GM12878 (cell line): Measurements from ENCODE around the gene TJP1. TPM values are rescaled to one million over a fixed set of nuclear protein-coding genes. Genes with fewer than 3 reads are reported as not detected.

Experiments used
- ATAC-seq: fragments of 200-7000 bp; cut with Tn5 transposase; 3 replicates; pipeline ENCODE4 v1.9.1; 2020; ENCODE audit warnings: mild to moderate bottlenecking, moderate library complexity
- BruUV-seq: library from RNA; stranded (reverse); fragments of 400-500 nt; replicated peaks from 2 replicates; lab custom pipeline; 2021; lab: Mats Ljungman, UMichigan
- CTCF ChIA-PET: fragments of 300-600 bp; sonication (Branson Sonifier 250); formaldehyde crosslinking; extraction: SDS; loops from one replicate; lab custom pipeline; 2021; ENCODE audit warnings: inconsistent platforms; lab: Yijun Ruan, JAX
- POLR2A ChIA-PET: fragments of 350-600 bp; formaldehyde crosslinking; extraction: SDS; loops from one replicate; lab custom pipeline; 2021; ENCODE audit warnings: inconsistent platforms; lab: Charles Lee
- RAD21 ChIA-PET: fragments of 300-600 bp; sonication (Branson Sonifier 250); formaldehyde crosslinking; loops from one replicate; lab custom pipeline; 2023; ENCODE audit warnings: antibody characterized with exemption; ENCODE audit not compliant: unreplicated experiment; lab: Charles Lee
- SMC1A ChIA-PET: fragments of 300-600 bp; sonication (Branson Sonifier 250); formaldehyde crosslinking; loops from one replicate; lab custom pipeline; 2023; ENCODE audit not compliant: unreplicated experiment, uncharacterized antibody; lab: Charles Lee
- DNase-seq: peaks from one replicate; pipeline ENCODE4 v3.0.0-alpha.2; 2011; ENCODE audit warnings: low read depth, low spot score
- FAIRE-seq: peaks from 3 replicates; lab custom pipeline; 2011; peaks lifted over from hg19 to GRCh38; lab: Jason Lieb, UNC
- H2AFZ ChIP-seq: 2 replicates; pipeline ENCODE4 v1.6.0; 2011; ENCODE audit warnings: low read depth, low read length, control low read depth; ENCODE audit not compliant: control insufficient read depth
- H3K27ac ChIP-seq: 2 replicates; pipeline ENCODE4 v1.5.1; 2011; ENCODE audit warnings: control low read depth; ENCODE audit not compliant: control insufficient read depth, insufficient read depth
- H3K27me3 ChIP-seq, 2 experiments: replicated peaks in 1 of 2; 2 replicates each; pipeline versions ENCODE4 v1.6.0 to v1.6.1; 2011; ENCODE audit warnings: low read length in 1 of 2; ENCODE audit not compliant: control insufficient read depth in 2 of 2, insufficient read depth in 2 of 2
- H3K36me3 ChIP-seq, 2 experiments: 2 replicates each; pipeline ENCODE4 v1.5.1; 2011; ENCODE audit warnings: low read length in 1 of 2; ENCODE audit not compliant: control insufficient read depth in 2 of 2, insufficient read depth in 2 of 2
- H3K4me1 ChIP-seq: 2 replicates; pipeline ENCODE4 v1.6.1; 2011; ENCODE audit warnings: mild to moderate bottlenecking, low read length, moderate library complexity, mixed read lengths; ENCODE audit not compliant: control insufficient read depth, insufficient read depth
- H3K4me2 ChIP-seq: 2 replicates; pipeline ENCODE4 v1.6.0; 2011; ENCODE audit warnings: control low read depth; ENCODE audit not compliant: control insufficient read depth, insufficient read depth
- H3K4me3 ChIP-seq: fragments of 200-600 bp; sonication (generic); 2 replicates; pipeline ENCODE4 v1.5.1; 2016
- H3K79me2 ChIP-seq: 2 replicates; pipeline ENCODE4 v1.6.0; 2011; ENCODE audit warnings: low read length; ENCODE audit not compliant: control insufficient read depth, insufficient read depth
- H3K9ac ChIP-seq: 2 replicates; pipeline ENCODE4 v1.8.0; 2011; ENCODE audit warnings: low read length, control low read depth, mixed read lengths; ENCODE audit not compliant: control insufficient read depth, insufficient read depth
- H3K9me3 ChIP-seq: replicated peaks from 3 replicates; pipeline ENCODE4 v1.5.1; 2011; ENCODE audit warnings: mild to moderate bottlenecking, low read length; ENCODE audit not compliant: control insufficient read depth, insufficient read depth
- H4K20me1 ChIP-seq: 2 replicates; pipeline ENCODE4 v1.6.0; 2011; ENCODE audit not compliant: control insufficient read depth, insufficient read depth
- CBX3 ChIP-seq: fragments of 200-600 bp; sonication (generic); IDR thresholded peaks from 2 replicates; pipeline ENCODE4 v1.6.1; 2016; ENCODE audit warnings: low read depth, borderline replicate concordance
- CBX5 ChIP-seq: sonication (generic); IDR thresholded peaks from 2 replicates; pipeline ENCODE4 v1.6.1; 2016; ENCODE audit warnings: low read depth, moderate library complexity, mild to moderate bottlenecking, inconsistent platforms
- CHD2 ChIP-seq: IDR thresholded peaks from 2 replicates; pipeline ENCODE4 v1.6.1; 2011; ENCODE audit warnings: low read depth, low read length, improper control_type of control experiment, borderline replicate concordance
- JUND ChIP-seq: IDR thresholded peaks from 2 replicates; pipeline ENCODE4 v1.6.1; 2012; ENCODE audit warnings: low read depth, mild to moderate bottlenecking, low read length, improper control_type of control experiment, moderate library complexity
- MEF2B ChIP-seq: fragments of 450-650 bp; IDR thresholded peaks from 2 replicates; pipeline ENCODE4 v1.6.1; 2018; ENCODE audit warnings: mild to moderate bottlenecking, moderate library complexity; ENCODE audit not compliant: partially characterized antibody, poor library complexity, severe bottlenecking
- MLLT1 ChIP-seq: fragments of 450-650 bp; IDR thresholded peaks from 2 replicates; pipeline ENCODE4 v1.6.1; 2016; ENCODE audit warnings: mild to moderate bottlenecking
- NFYB ChIP-seq: IDR thresholded peaks from 2 replicates; pipeline ENCODE4 v1.6.1; 2011; ENCODE audit warnings: low read depth, mild to moderate bottlenecking, low read length, improper control_type of control experiment, moderate library complexity; ENCODE audit not compliant: insufficient read depth
- POLR2A ChIP-seq: IDR thresholded peaks from 2 replicates; pipeline ENCODE4 v1.6.1; 2011; ENCODE audit warnings: low read depth, mild to moderate bottlenecking, low read length
- RELB ChIP-seq: fragments of 450-650 bp; IDR thresholded peaks from 2 replicates; pipeline ENCODE4 v1.6.1; 2017; ENCODE audit warnings: low read depth, mild to moderate bottlenecking, moderate library complexity
- SMAD1 ChIP-seq: fragments of 450-650 bp; IDR thresholded peaks from 2 replicates; pipeline ENCODE4 v1.6.1; 2018; ENCODE audit warnings: mild to moderate bottlenecking, low read depth; ENCODE audit not compliant: partially characterized antibody
- SPI1 ChIP-seq: IDR thresholded peaks from 2 replicates; pipeline ENCODE4 v1.6.1; 2011; ENCODE audit warnings: low read depth, mild to moderate bottlenecking, low read length, moderate library complexity, borderline replicate concordance; ENCODE audit not compliant: insufficient read depth
- ZBED1 ChIP-seq: IDR thresholded peaks from 2 replicates; pipeline ENCODE4 v1.6.1; 2016; ENCODE audit warnings: borderline replicate concordance
- ZNF274 ChIP-seq: IDR thresholded peaks from one replicate; pipeline ENCODE4 v1.8.0; 2011; ENCODE audit not compliant: insufficient read length, insufficient read depth
- ZNF384 ChIP-seq: IDR thresholded peaks from 2 replicates; pipeline ENCODE4 v1.6.1; 2012; ENCODE audit warnings: low read depth, mild to moderate bottlenecking, low read length, improper control_type of control experiment, borderline replicate concordance
- ZNF622 ChIP-seq: fragments of 450-650 bp; IDR thresholded peaks from 2 replicates; pipeline ENCODE4 v1.6.1; 2017; ENCODE audit warnings: mild to moderate bottlenecking, inconsistent platforms
- ZZZ3 ChIP-seq: IDR thresholded peaks from 2 replicates; pipeline ENCODE4 v1.6.1; 2011; ENCODE audit warnings: low read depth; ENCODE audit not compliant: control insufficient read depth, insufficient read length
- WGBS: methylation state at CpG from one replicate; pipeline ENCODE4 v1.1.6; 2016; ENCODE audit warnings: low lambda C conversion rate; ENCODE audit not compliant: insufficient replicate concordance, insufficient coverage; ENCODE audit errors: missing lambda C conversion rate; 5-methylcytosine and 5-hydroxymethylcytosine counted together
- in situ Hi-C: fragments of 300-500 bp; cut with MboI; formaldehyde crosslinking; loops from 9 replicates; pipeline ENCODE4 v1.14.3; 2018; ENCODE audit warnings: mixed read lengths
- intact Hi-C: fragments of 100-400 bp; cut with micrococcal nuclease; formaldehyde crosslinking; loops from one replicate; pipeline ENCODE4 v1.14.2; 2022; ENCODE audit not compliant: unreplicated experiment
- polyA plus RNA-seq, 11 experiments: library from polyadenylated mRNA; depleted of rRNA in 4 of 11; unstranded in 6 of 11; stranded (reverse) in 5 of 11; fragments of >200 nt; fragmentation: Nextera tagmentation in 4 of 11; fragmentation: Illumina TruSeq in 1 of 11; extraction: Ambion mirVana in 4 of 11; extraction: Trizol in 1 of 11; gene quantifications; 1 replicate in 1 of 11; 2 replicates in 10 of 11; pipeline versions ENCODE4 v1.2.1 to v1.2.3, GENCODE V29; 2011 to 2016; ENCODE audit warnings: inconsistent platforms in 2 of 11, missing spikeins in 2 of 11, low read depth in 1 of 11
- total RNA-seq, 4 experiments: library from RNA; depleted of rRNA in 3 of 4; stranded (reverse); fragments of >200 nt in 3 of 4; fragmentation: Illumina TruSeq in 1 of 4; extraction: Trizol in 1 of 4; gene quantifications; 2 replicates each; pipeline versions ENCODE4 v1.2.1 to v1.2.3, GENCODE V29; 2013 to 2021

Gene TJP1
- total and polyA plus RNA-seq, 10 of the 15 experiments (the other 5 are each of a cell fraction or from before 2014, with no cell fraction given) = 0.01 to 0.49 (median 0.08) TPM; not detected in 7

- in situ Hi-C loops (no loop called here), intact Hi-C loops (loop anchor here (10.0 kb wide), 1 partner anchor 56 kb away; no protein-coding TSS in a partner anchor)
- POLR2A ChIA-PET = no interaction called here
- no peak for TF ChIP-seq ZZZ3
- no peak for TF ChIP-seq MLLT1
- no peak for TF ChIP-seq POLR2A
- no peak for TF ChIP-seq ZNF274
- TF ChIP-seq JUND = no peak
- TF ChIP-seq SPI1 = no peak
- no peak for TF ChIP-seq ZNF622
- no peak for TF ChIP-seq NFYB
- TF ChIP-seq SMAD1 = no peak
- TF ChIP-seq ZNF384 = no peak
- no peak for TF ChIP-seq CBX5
- no peak for TF ChIP-seq CBX3
- no peak for TF ChIP-seq CHD2
- TF ChIP-seq RELB = no peak
- no peak for TF ChIP-seq ZBED1
- TF ChIP-seq MEF2B = no peak
- no TSS peak for BruUV-seq
- 61% methylated on average over 9 of the region's 9 CpGs for WGBS
- FAIRE-seq (no peak), DNase-seq (no peak), ATAC-seq (no peak)
- CTCF ChIA-PET = no interaction called here
- RAD21 ChIA-PET = no interaction called here
- no peaks in the 10 kb centered on the region for H3K36me3 ChIP-seq
- H3K9ac ChIP-seq = no peak overlapping the region
- H2AFZ ChIP-seq = no peak overlapping the region
- H3K9me3 ChIP-seq = no peaks in the 10 kb centered on the region; the same call in 2 of the 3 replicates
- no peak overlapping the region for H3K4me2 ChIP-seq
- no peaks in the 10 kb centered on the region for H4K20me1 ChIP-seq
- H3K27ac ChIP-seq = no peak overlapping the region
- SMC1A ChIA-PET = no interaction called here
- H3K4me3 ChIP-seq = no peak overlapping the region
- no peaks in the 10 kb centered on the region for H3K79me2 ChIP-seq
- peaks cover 0 to 7% of the 10 kb centered on the region in 2 experiments; a peak in 2 of 4 replicates for H3K27me3 ChIP-seq
- no peaks in the 10 kb centered on the region for H3K4me1 ChIP-seq
These were observed 1.7 kb downstream of the TJP1 start for GRCh38 chr15:29820394-29821154.
